OCI-LY7 (cell line): Measurements from ENCODE around the gene HEATR5A.

ENCODE experiments used
- EZH2phosphoT487 ChIP-seq: fragments of 200-600 bp; sonication (generic); IDR thresholded peaks from 2 replicates; pipeline ENCODE4 v1.6.1; 2018; ENCODE audit warnings: low read depth, borderline replicate concordance, mild to moderate bottlenecking, mixed run types, antibody characterized with exemption, low read length, moderate library complexity, mixed read lengths
- TF ChIP-seq, protein P1 (sequence below): fragments of 200-600 bp; sonication (generic); conservative IDR thresholded peaks from 2 replicates; pipeline ENCODE4 v1.5.1; 2014; ENCODE audit warnings: mild to moderate bottlenecking, antibody characterized with exemption, low read length, moderate library complexity, mixed read lengths

DNA sequence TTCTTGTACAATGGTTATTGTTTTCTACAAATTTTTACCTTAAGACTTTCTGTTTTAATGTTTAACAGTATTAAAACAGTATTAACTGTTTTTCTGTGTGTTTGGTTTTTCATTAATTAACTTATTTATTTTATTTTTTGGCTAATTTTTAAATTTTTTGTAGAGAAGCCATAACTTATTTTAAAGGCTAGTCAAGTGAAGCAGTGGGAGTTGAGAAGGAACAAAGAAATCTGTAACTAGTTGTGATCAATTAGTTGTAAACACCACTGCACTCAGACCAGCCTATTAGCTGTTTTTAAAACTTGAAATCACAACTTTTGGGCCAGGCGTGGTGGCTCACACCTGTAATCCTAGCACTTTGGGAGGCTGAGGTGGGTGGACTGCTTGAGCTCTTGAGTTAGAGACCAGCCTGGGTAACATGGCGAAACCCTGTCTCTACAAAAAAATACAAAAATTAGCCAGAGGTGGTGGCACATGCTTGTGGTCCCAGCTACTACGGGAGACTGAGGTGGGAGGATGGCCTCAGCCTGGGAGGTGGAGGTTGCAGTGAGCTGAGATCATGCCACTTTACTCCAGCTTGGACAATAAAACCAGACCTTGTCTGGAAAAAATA, 161.8 kb downstream of the HEATR5A start:
- no peak for TF ChIP-seq EZH2phosphoT487
- TF ChIP-seq, protein P1, sequence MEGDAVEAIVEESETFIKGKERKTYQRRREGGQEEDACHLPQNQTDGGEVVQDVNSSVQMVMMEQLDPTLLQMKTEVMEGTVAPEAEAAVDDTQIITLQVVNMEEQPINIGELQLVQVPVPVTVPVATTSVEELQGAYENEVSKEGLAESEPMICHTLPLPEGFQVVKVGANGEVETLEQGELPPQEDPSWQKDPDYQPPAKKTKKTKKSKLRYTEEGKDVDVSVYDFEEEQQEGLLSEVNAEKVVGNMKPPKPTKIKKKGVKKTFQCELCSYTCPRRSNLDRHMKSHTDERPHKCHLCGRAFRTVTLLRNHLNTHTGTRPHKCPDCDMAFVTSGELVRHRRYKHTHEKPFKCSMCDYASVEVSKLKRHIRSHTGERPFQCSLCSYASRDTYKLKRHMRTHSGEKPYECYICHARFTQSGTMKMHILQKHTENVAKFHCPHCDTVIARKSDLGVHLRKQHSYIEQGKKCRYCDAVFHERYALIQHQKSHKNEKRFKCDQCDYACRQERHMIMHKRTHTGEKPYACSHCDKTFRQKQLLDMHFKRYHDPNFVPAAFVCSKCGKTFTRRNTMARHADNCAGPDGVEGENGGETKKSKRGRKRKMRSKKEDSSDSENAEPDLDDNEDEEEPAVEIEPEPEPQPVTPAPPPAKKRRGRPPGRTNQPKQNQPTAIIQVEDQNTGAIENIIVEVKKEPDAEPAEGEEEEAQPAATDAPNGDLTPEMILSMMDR, result no peak
